Hepatocyte (in vitro differentiated cells): ENCODE data around the gene HARS2.

Experiments used
- EZH2 ChIP-seq: fragments of 200-600 bp; sonication (generic); IDR thresholded peaks from 2 replicates; pipeline ENCODE4 v1.6.1; 2016; ENCODE audit warnings: antibody characterized with exemption, mild to moderate bottlenecking, borderline replicate concordance
- TF ChIP-seq, protein P1 (sequence below): fragments of 200-600 bp; sonication (generic); IDR thresholded peaks from 2 replicates; pipeline ENCODE4 v1.5.1; 2016; ENCODE audit warnings: antibody characterized with exemption, mild to moderate bottlenecking; ENCODE audit not compliant: poor library complexity

- TF ChIP-seq, protein P1, sequence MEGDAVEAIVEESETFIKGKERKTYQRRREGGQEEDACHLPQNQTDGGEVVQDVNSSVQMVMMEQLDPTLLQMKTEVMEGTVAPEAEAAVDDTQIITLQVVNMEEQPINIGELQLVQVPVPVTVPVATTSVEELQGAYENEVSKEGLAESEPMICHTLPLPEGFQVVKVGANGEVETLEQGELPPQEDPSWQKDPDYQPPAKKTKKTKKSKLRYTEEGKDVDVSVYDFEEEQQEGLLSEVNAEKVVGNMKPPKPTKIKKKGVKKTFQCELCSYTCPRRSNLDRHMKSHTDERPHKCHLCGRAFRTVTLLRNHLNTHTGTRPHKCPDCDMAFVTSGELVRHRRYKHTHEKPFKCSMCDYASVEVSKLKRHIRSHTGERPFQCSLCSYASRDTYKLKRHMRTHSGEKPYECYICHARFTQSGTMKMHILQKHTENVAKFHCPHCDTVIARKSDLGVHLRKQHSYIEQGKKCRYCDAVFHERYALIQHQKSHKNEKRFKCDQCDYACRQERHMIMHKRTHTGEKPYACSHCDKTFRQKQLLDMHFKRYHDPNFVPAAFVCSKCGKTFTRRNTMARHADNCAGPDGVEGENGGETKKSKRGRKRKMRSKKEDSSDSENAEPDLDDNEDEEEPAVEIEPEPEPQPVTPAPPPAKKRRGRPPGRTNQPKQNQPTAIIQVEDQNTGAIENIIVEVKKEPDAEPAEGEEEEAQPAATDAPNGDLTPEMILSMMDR, result no peak
- no peak for TF ChIP-seq EZH2
Observed at GRCh38 chr5:140672455-140673186, 18.6 kb upstream of the HARS2 start.
